Right ventricle myocardium superior (tissue), 1 donor: ENCODE results near the gene TMEM139. TPM values are rescaled to one million over a fixed set of nuclear protein-coding genes. Genes with fewer than 3 reads are reported as not detected.
"Not testable (repeated sequence)": the region's sequence is repeated elsewhere in the genome, so short reads cannot be mapped to it uniquely, and the experiment has no call there.

ENCODE experiments used
- ATAC-seq: fragments of 200-7000 bp; cut with Tn5 transposase; one replicate; pipeline ENCODE4 v1.9.1; 2020; ENCODE audit warnings: mild to moderate bottlenecking; ENCODE audit not compliant: poor library complexity
- DNase-seq: peaks from one replicate; pipeline ENCODE4 v3.0.0-alpha.2; 2020
- intact Hi-C: fragments of 100-400 bp; cut with DNase I; formaldehyde crosslinking; loops from one replicate; pipeline ENCODE4 v1.11.2; 2022
- total RNA-seq: library from RNA; stranded (reverse); fragmentation: NEBNext Ultra II Directional; extraction: Animal tissue kit (Norgen Biotek cat#: 25700); gene quantifications from one replicate; pipeline ENCODE4 v1.2.1, GENCODE V29; 2021
- donor health status: DM: no; HTN: yes; CAD: no; lungs with severe emphysema.

TMEM139 gene
- total RNA-seq, 1 donor from 2014 or later: 16.1 TPM

- DNase-seq (peak; percentile 56), ATAC-seq (peak; percentile 42)
- intact Hi-C loops: loop anchor here (10.0 kb wide), 1 partner anchor 99 kb away; the partner anchor contains the start of gene ZYX
Observed at GRCh38 chr7:143285470-143285778, 666 bp downstream of the TMEM139 start.

GRCh38 chr7:143285806-143286521 is 1.2 kb downstream of the TMEM139 start:
- no peak for DNase-seq
- intact Hi-C loops: loop anchor here (10.0 kb wide), 1 partner anchor 99 kb away; the partner anchor contains the start of gene ZYX
- no peak for ATAC-seq

- intact Hi-C loops: loop anchor here (10.0 kb wide), 1 partner anchor 98 kb away; the partner anchor contains the start of gene ZYX
- no peak for DNase-seq
- no peak for ATAC-seq
Observed at GRCh38 chr7:143286522-143286890, 1.7 kb downstream of the TMEM139 start.

- DNase-seq (no peak), ATAC-seq (no peak)
- intact Hi-C loops: loop anchor here (10.0 kb wide), 1 partner anchor 97 kb away; the partner anchor contains the start of gene ZYX
Observed at GRCh38 chr7:143287339-143287934, 2.7 kb downstream of the TMEM139 start.

GRCh38 chr7:143287935-143288826 is 3.4 kb downstream of the TMEM139 start, which contains the start of gene CASP2:
TSS of gene CASP2 (plus strand) at chr7:143288351. CDS start at chr7:143288456, 105 bp downstream.
- intact Hi-C loops: loop anchor here (10.0 kb wide), 1 partner anchor 97 kb away; the partner anchor contains the start of gene ZYX
- peak; percentile 99 for DNase-seq
- peak; percentile 98 for ATAC-seq

GRCh38 chr7:143288836-143289235 is 4.1 kb downstream of the TMEM139 start:
- ATAC-seq (no peak), DNase-seq (no peak)
- intact Hi-C loops: loop anchor here (10.0 kb wide), 1 partner anchor 96 kb away; the partner anchor contains the start of gene ZYX

- intact Hi-C loops: loop anchor here (10.0 kb wide), 1 partner anchor 95 kb away; the partner anchor contains the start of gene ZYX
- ATAC-seq: no peak
- no peak for DNase-seq
Observed at GRCh38 chr7:143289421-143289820, 4.7 kb downstream of the TMEM139 start.

- DNase-seq, ATAC-seq: not testable (repeated sequence)
- intact Hi-C loops: loop anchor here (10.0 kb wide), 1 partner anchor 95 kb away; the partner anchor contains the start of gene ZYX
Observed at GRCh38 chr7:143289888-143290287, 5.1 kb downstream of the TMEM139 start.

- intact Hi-C loops: no loop called here
- ATAC-seq: no peak
- no peak for DNase-seq
Observed at GRCh38 chr7:143290293-143290692, 5.5 kb downstream of the TMEM139 start.

GRCh38 chr7:143292876-143293275 is 8.1 kb downstream of the TMEM139 start:
- intact Hi-C loops: no loop called here
- ATAC-seq (no peak), DNase-seq (no peak)

- intact Hi-C loops: no loop called here
- no peak for ATAC-seq
- DNase-seq: no peak
Observed at GRCh38 chr7:143295870-143296269, 11.1 kb downstream of the TMEM139 start.

- intact Hi-C loops: no loop called here
- no peak for ATAC-seq
- DNase-seq: no peak
Observed at GRCh38 chr7:143296686-143297085, 11.9 kb downstream of the TMEM139 start.

- intact Hi-C loops: no loop called here
- DNase-seq: no peak
- ATAC-seq: peak; percentile 65
Observed at GRCh38 chr7:143299346-143299745, 14.6 kb downstream of the TMEM139 start.

GRCh38 chr7:143299840-143300239 is 15.1 kb downstream of the TMEM139 start:
- peak; percentile 55 for DNase-seq

GRCh38 chr7:143300959-143301935 is 16.5 kb downstream of the TMEM139 start:
- intact Hi-C loops: no loop called here
- DNase-seq: no peak
- no peak for ATAC-seq

More at GRCh38 chr7:143299840-143300239, 15.1 kb downstream of the TMEM139 start:
- ATAC-seq: peak; percentile 52
- intact Hi-C loops: no loop called here

- intact Hi-C loops: no loop called here
- ATAC-seq (no peak), DNase-seq (no peak)
Observed at GRCh38 chr7:143303733-143304132, 19.0 kb downstream of the TMEM139 start.

GRCh38 chr7:143304938-143305337 is 20.2 kb downstream of the TMEM139 start:
- peak; percentile 9 for ATAC-seq
- intact Hi-C loops: loop anchor here (5.0 kb wide), 1 partner anchor 298 kb away; no protein-coding TSS in a partner anchor

More at GRCh38 chr7:143304938-143305337, 20.2 kb downstream of the TMEM139 start:
- no peak for DNase-seq
